Progenitor cell of endocrine pancreas (in vitro differentiated cells): ENCODE data around the gene FAF1. TPM values are rescaled to one million over a fixed set of nuclear protein-coding genes. Genes with fewer than 3 reads are reported as not detected.
"Not testable (repeated sequence)": the region's sequence is repeated elsewhere in the genome, so short reads cannot be mapped to it uniquely, and the experiment has no call there.

Experiments used
- DNase-seq: peaks from one replicate; pipeline ENCODE4 v3.0.0; 2021; ENCODE audit warnings: low spot score; ENCODE audit not compliant: unreplicated experiment
- H3K27ac Mint-ChIP-seq: 2 replicates; pipeline ENCODE4 v1.8.0; 2021; ENCODE audit warnings: mild to moderate bottlenecking, moderate library complexity, mixed read lengths
- H3K27me3 Mint-ChIP-seq: 2 replicates; pipeline ENCODE4 v1.8.0; 2021; ENCODE audit warnings: mixed read lengths
- H3K36me3 Mint-ChIP-seq: 2 replicates; pipeline ENCODE4 v1.8.0; 2022; ENCODE audit warnings: mixed read lengths; ENCODE audit not compliant: insufficient read depth
- H3K4me1 Mint-ChIP-seq: 2 replicates; pipeline ENCODE4 v1.8.0; 2021; ENCODE audit warnings: low read depth, mixed read lengths
- H3K4me3 Mint-ChIP-seq: 2 replicates; pipeline ENCODE4 v1.8.0; 2021; ENCODE audit warnings: low read depth, mild to moderate bottlenecking, moderate library complexity, mixed read lengths
- H3K9me3 Mint-ChIP-seq: 2 replicates; pipeline ENCODE4 v1.8.0; 2021; ENCODE audit warnings: low read depth, mixed read lengths
- total RNA-seq: library from RNA; stranded (reverse); gene quantifications from 2 replicates; pipeline ENCODE4 v1.2.1, GENCODE V29; 2021
- TF ChIP-seq, protein P1 (sequence below): fragments of 200-600 bp; sonication (generic); IDR thresholded peaks from one replicate; pipeline ENCODE4 v1.5.0; 2021; ENCODE audit warnings: antibody characterized with exemption, mild to moderate bottlenecking; ENCODE audit not compliant: unreplicated experiment

FAF1 gene
- total RNA-seq, 1 donor from 2014 or later: 49.0 TPM

- TF ChIP-seq, protein P1, sequence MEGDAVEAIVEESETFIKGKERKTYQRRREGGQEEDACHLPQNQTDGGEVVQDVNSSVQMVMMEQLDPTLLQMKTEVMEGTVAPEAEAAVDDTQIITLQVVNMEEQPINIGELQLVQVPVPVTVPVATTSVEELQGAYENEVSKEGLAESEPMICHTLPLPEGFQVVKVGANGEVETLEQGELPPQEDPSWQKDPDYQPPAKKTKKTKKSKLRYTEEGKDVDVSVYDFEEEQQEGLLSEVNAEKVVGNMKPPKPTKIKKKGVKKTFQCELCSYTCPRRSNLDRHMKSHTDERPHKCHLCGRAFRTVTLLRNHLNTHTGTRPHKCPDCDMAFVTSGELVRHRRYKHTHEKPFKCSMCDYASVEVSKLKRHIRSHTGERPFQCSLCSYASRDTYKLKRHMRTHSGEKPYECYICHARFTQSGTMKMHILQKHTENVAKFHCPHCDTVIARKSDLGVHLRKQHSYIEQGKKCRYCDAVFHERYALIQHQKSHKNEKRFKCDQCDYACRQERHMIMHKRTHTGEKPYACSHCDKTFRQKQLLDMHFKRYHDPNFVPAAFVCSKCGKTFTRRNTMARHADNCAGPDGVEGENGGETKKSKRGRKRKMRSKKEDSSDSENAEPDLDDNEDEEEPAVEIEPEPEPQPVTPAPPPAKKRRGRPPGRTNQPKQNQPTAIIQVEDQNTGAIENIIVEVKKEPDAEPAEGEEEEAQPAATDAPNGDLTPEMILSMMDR: no peak
- DNase-seq: no peak
- H3K27ac Mint-ChIP-seq: no peak overlapping the region
- H3K27me3 Mint-ChIP-seq: no peaks in the 10 kb centered on the region
- peaks cover 1% of the 10 kb centered on the region for H3K4me1 Mint-ChIP-seq
- peaks cover 5% of the 10 kb centered on the region for H3K36me3 Mint-ChIP-seq
- peaks cover 4% of the 10 kb centered on the region for H3K9me3 Mint-ChIP-seq
- no peak overlapping the region for H3K4me3 Mint-ChIP-seq
Measured at GRCh38 chr1:50717327-50717726, 242.7 kb downstream of the FAF1 start.

DNA sequence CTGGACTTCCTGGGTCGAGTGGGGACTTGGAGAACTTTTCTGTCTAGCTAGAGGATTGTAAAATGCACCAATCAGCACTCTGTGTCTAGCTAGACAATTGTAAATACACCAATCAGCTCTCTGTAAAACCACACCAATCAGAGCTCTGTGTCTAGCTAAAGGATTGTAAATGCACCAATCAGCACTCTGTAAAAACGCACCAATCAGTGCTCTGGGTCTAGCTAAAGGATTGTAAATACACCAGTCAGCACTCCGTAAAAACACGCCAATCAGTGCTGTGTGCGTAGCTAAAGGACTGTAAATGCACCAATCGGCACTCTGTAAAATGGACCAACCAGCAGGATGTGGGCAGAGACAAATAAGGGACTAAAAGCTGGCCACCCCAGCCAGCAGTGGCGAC, 243.6 kb downstream of the FAF1 start:
- H3K9me3 Mint-ChIP-seq, H3K4me3 Mint-ChIP-seq, DNase-seq, H3K27me3 Mint-ChIP-seq, H3K27ac Mint-ChIP-seq, H3K36me3 Mint-ChIP-seq, H3K4me1 Mint-ChIP-seq: not testable (repeated sequence)

GRCh38 chr1:50710099-50710498, 250.0 kb downstream of the FAF1 start:
- no peaks in the 10 kb centered on the region for H3K27me3 Mint-ChIP-seq
- no peaks in the 10 kb centered on the region for H3K4me1 Mint-ChIP-seq
- no peak overlapping the region for H3K27ac Mint-ChIP-seq
- no peak for DNase-seq
- TF ChIP-seq, protein P1: no peak
- H3K36me3 Mint-ChIP-seq: no peaks in the 10 kb centered on the region
- H3K4me3 Mint-ChIP-seq: no peak overlapping the region
- H3K9me3 Mint-ChIP-seq: no peaks in the 10 kb centered on the region

- Mint-ChIP-seq H3K4me1 (peaks cover 2% of the 10 kb centered on the region), H3K27me3 (no peaks in the 10 kb centered on the region), H3K27ac (no peak overlapping the region), H3K9me3 (no peaks in the 10 kb centered on the region), H3K4me3 (no peak overlapping the region), H3K36me3 (no peaks in the 10 kb centered on the region)
- TF ChIP-seq, protein P1: no peak
- DNase-seq: no peak
Measured at GRCh38 chr1:50707824-50708223, 252.2 kb downstream of the FAF1 start.

DNA sequence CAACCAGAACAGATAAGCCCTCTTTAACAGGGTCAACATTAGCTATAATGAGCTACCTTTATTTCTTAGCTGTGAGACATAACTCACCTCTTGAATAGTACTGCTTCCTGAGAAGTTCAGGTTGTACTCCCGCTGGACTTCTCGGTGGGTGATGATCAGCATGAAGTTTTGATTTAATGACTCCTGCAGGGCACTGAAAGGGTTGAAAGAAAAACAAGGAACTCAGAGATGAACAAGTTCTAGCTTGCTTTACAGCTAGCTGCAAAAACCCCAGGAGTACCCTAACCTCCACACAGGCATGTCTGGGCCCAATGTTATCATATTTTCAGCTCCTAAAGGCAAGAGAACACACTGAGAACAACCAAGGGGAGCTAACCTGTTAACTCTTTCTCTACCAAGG, 254.4 kb downstream of the FAF1 start:
- no peak for DNase-seq
- Mint-ChIP-seq H3K4me1 (peaks cover 2% of the 10 kb centered on the region), H3K36me3 (no peaks in the 10 kb centered on the region), H3K27ac (no peak overlapping the region), H3K27me3 (no peaks in the 10 kb centered on the region), H3K9me3 (no peaks in the 10 kb centered on the region), H3K4me3 (no peak overlapping the region)
- TF ChIP-seq, protein P1: no peak

- Mint-ChIP-seq H3K9me3 (no peaks in the 10 kb centered on the region), H3K36me3 (no peaks in the 10 kb centered on the region), H3K4me3 (no peak overlapping the region), H3K27ac (no peak overlapping the region), H3K4me1 (peaks cover 2% of the 10 kb centered on the region), H3K27me3 (no peaks in the 10 kb centered on the region)
- DNase-seq: no peak
- TF ChIP-seq, protein P1: no peak
Measured at GRCh38 chr1:50705041-50705440, 255.0 kb downstream of the FAF1 start.
